ENCODE data around the gene CTAG1B. TPM values are rescaled to one million over a fixed set of nuclear protein-coding genes. Genes with fewer than 3 reads are reported as not detected.
A peak's percentile ranks its signal among the peaks of the same experiment; 100 is the strongest.
"Not testable (repeated sequence)": the region's sequence is repeated elsewhere in the genome, so short reads cannot be mapped to it uniquely, and the experiment has no call there.

The CTAG1B gene
- total RNA-seq, 1 donor from 2014 or later: not detected

- not testable (repeated sequence) for DNase-seq (ENCODE audit: low read depth in 2 of 2)
Observed at GRCh38 chrX:154628960-154629359, 9.9 kb upstream of the CTAG1B start.

DNA sequence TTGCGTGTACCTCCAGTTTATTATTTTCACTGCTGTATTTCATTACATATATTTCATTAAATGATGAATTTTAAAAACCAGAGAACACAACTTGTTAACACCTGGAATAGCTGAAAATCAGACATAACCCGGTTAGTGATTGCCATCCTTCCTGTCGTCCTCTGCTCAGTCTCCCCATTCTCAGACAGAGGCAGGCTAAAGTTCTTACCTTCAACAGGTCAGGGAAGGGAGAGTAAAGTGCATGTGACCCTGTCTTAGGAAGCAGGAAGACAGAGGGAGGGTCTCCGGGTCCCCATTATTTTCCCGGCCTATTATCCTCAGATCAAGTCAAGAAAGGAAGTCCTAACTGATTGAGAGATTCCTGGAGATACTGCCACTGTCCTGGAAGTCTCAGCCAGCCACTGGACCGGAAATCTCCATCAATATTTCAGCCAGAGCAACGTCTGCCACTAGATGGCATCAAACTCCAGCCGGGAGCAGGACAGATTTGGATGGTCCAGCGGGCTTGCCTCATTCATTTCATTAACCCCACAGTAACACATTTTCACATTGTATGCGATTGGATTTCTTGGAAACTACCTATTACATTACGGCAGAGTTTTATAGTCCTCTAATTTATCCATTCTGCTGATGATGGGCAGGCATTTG, 1.8 kb upstream of the CTAG1B start:
- not testable (repeated sequence) for DNase-seq (ENCODE audit: low read depth in 2 of 2)

- DNase-seq (ENCODE audit: low read depth in 2 of 2): not testable (repeated sequence)
Observed at GRCh38 chrX:154613586-154613985, 5.5 kb downstream of the CTAG1B start.

DNA sequence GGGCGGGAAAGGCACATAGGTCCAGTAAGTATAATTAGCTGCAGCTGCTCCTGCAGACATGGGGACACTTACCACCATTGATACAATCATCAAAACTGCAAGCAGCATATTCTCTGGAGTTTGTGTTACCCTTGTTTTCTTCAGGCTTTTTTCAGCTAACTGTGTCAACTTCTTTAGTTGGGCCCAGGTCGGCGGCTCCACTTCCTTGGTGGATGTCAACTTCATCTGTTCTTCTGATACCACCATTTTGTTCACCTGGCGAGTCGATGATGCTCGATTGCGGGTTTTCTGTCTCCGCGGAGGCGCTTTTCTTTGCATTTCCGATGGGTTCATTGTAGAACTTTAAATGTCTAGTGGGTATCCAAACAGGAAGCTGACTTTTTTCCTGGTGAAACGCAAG, 7.9 kb downstream of the CTAG1B start:
- DNase-seq (ENCODE audit: low read depth in 2 of 2): not testable (repeated sequence)

DNA sequence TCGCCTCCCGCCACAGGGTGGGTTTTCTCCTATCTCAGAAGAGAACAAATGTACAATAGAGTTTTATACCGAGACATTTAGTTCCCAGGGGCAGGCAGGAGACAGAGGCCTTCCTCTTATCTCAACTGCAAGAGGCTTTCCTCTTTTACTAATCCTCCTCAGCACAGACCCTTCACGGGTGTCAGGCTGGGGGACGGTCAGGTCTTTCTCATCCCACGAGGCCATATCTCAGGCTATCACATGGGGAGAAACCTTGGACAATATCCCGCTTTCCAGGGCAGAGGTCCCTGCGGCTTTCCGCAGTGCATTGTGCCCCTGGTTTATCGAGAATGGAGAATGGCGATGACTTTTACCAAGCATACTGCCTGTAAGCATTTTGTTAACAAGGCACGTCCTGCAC, 10.3 kb downstream of the CTAG1B start:
- DNase-seq (ENCODE audit: low read depth in 2 of 2): not testable (repeated sequence)

GRCh38 chrX:154607976-154608375, 11.1 kb downstream of the CTAG1B start:
- not testable (repeated sequence) for DNase-seq (ENCODE audit: low read depth in 2 of 2)

DNA sequence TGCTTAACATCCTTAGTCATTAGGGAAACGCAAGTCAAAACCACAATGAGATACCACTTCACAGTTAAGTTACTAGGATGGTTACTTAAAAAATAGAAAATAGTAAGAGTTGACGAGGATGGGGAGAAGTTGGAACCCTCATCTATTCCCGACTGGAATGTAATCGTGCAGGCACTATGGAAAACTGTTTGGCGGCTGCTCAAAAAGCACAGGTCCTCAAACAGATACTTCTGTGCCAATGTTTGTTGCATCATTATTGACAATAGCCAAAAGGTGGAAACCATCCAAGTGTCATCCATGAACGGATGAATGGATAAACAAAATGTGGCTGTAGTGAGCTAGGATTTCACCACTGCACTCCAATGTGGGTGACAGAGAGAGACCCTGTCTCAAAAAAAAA, 11.7 kb downstream of the CTAG1B start:
- DNase-seq (ENCODE audit: low read depth in 2 of 2): peak; percentile 13 to 80

DNA sequence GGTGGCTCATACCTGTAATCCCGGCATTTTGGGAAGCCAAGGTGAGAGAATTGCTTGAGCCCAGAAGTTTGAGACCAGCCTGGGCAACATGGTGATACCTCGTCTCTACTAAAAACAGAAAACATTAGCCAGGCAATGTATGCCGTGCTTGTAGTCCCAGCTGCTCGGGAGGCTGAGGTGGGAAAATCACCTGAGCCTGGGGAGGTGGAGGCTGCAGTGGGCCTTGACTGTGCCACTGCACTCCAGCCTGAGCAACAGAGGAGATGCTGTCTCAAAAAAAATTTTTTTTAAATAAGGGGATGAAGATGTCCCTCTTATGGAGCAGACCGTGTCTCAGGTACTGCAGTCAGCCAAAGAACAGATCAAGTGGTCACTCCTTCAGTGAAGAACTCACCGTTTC, 13.5 kb downstream of the CTAG1B start:
- DNase-seq (ENCODE audit: low read depth in 2 of 2): no peak

- peak; percentile 26 to 61 for DNase-seq (ENCODE audit: low read depth in 2 of 2)
Observed at GRCh38 chrX:154603438-154604430, 15.3 kb downstream of the CTAG1B start.

- DNase-seq (ENCODE audit: low read depth in 2 of 2): no peak
Observed at GRCh38 chrX:154602766-154603437, 16.2 kb downstream of the CTAG1B start.

- no peak for DNase-seq (ENCODE audit: low read depth in 2 of 2)
Observed at GRCh38 chrX:154602226-154602625, 16.9 kb downstream of the CTAG1B start.

DNA sequence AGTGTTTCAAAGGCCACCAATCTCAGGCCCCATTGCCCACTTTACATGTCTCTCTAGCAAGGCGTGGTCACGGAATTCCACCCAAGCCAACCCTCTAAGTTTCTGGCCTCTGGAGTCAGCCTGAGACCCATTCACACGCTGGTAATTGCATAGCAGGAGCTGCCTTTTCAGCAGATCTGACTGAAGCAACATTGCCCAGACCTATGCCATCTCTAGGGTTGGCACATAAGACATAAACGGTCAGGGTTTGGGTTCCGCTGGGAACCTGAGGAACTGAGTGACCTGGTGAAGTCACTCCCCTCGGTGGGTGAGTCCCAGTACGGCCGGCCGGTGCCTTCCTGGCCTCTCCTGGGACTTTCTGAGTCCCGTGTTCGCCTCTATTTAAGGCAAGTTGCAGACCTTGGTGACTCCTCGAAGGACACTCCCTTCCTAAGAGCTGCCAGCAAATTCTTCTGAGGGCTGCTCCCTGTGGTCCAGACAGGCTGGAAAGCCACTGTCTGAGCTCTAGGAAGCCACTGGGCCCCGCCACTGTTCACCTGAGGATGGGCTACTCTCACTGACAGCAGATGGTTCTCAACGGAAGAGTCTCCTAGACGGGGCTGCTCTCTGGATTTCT, 18.2 kb downstream of the CTAG1B start:
- DNase-seq (ENCODE audit: low read depth in 2 of 2): no peak

GRCh38 chrX:154599531-154599930, 19.6 kb downstream of the CTAG1B start:
- DNase-seq (ENCODE audit: low read depth in 2 of 2): no peak

DNA sequence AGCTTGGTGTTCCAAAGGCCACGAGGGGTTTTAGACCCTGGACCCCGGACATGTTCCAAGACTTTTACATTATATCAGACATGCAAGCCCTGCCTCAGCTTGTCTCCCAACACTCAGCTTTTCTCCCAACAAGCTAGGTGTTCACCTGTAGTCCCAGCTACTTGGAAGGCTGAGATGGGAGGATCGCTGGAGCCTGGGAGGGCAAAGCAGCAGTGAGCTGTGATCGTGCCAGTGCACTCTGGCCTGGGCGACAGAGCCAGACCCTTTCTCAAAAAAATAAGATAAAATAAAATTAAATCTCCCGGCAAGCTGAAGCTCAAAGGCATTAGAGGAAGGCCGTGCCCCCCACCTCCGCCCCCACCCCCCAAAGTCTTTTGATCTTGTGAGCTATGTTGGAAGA, 20.4 kb downstream of the CTAG1B start:
- no peak for DNase-seq (ENCODE audit: low read depth in 2 of 2)

DNA sequence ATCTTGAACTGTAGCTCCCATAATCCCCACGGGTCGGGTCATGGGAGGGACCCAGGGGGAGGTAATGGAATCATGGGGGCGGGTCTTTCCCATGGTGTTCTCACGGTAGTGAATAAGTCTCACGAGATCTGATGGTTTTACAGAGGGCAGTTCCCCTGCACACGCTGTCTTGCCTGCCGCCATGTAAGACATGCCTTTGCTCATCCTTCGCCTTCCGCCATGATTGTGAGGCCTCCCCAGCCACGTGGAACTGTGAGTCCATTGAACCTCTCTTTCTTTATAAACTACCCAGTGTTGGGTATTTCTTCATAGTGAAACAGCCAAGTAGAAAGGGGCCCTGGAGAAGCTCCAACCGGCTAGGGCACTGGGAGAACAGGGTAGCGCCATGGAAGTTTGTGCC, 21.9 kb downstream of the CTAG1B start:
- DNase-seq (ENCODE audit: low read depth in 2 of 2): no peak

- DNase-seq (ENCODE audit: low read depth in 2 of 2): no peak
Observed at GRCh38 chrX:154596290-154596929, 22.7 kb downstream of the CTAG1B start.

DNA sequence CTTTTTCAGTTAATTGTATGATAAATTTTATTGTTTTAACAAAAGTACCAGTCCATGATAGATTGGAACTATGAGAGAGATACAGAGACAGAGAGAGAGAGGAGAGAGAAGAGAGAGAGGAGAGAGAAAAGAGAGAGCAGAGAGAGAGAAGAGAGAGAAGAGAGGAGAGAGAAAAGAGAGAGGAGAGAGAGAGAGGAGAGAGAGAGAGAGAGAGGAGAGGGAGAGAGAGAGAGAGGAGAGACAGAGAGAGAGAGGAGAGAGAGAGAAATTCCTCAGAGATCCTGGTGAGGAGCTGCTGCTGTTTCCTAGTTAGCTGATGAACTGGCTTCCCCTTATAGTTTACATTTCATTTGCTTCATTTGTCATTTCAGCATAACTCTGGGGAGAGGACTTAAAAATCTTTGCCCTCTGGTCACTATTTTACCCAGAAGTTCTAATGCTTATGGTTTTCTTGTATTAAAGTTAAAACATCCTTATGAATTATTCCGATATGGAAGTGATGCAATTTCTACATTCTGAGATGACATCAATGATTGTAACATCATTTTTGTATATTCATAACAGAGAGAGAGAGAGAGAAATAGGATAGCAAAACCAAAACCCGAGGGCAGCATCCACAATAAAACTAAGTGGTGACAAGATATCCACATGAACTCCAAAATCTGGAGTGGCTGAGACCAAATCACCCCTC, 23.4 kb downstream of the CTAG1B start:
- DNase-seq (ENCODE audit: low read depth in 2 of 2): no peak

DNA sequence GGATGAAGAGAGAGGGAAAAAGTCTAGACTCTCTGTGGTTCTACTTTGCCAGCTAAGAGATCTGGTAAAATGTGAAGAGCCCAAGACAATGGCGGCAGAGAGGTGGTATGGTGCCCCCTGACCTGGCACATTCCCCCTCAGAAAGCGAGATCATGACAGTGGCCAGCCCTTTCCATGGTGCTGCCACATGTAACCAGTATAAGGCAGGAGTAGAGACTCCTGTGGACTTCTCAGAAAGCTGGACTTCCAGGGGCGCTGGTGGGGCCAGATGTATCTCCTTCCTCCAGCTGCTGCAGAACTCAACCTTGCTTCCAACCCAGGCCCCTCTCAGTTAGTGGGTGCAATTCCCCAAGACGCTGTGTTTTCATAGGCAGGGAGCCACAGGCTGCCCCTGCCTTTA, 24.6 kb downstream of the CTAG1B start:
- no peak for DNase-seq (ENCODE audit: low read depth in 2 of 2)

GRCh38 chrX:154593201-154593600, 25.9 kb downstream of the CTAG1B start:
- DNase-seq (ENCODE audit: low read depth in 2 of 2): no peak

- DNase-seq (ENCODE audit: low read depth in 2 of 2): no peak
Observed at GRCh38 chrX:154592505-154592904, 26.6 kb downstream of the CTAG1B start.

DNA sequence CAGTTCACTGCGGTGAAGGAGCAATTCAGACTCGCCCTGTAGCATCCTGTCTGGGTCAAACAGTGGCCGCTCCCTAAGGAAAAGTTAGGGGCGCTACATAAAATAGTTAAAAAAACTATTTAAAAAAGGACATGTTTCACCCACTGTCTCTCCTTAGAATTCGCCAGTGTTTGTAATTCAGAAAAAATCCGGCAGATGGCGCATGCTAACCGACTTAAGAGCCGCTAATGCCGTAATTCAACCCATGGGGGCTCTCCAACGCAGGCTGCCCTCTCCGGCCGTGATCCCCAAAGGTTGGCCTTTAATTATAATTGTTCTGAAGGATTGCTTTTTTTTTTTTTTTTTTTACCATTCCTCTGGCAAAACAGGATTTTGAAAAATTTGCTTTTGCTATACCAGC, 28.7 kb downstream of the CTAG1B start:
- DNase-seq (ENCODE audit: low read depth in 2 of 2): not testable (repeated sequence)
